NCI-H1417 treated with DMSO at 0.1 percent for 48 hours (cell line): ENCODE results near the gene DNASE2.
A peak's percentile ranks its signal among the peaks of the same experiment; 100 is the strongest.

ENCODE experiments used
- DNase-seq: peaks from one replicate; lab custom pipeline; 2025; lab: John Stamatoyannopoulos, UW

Gene DNASE2

DNA sequence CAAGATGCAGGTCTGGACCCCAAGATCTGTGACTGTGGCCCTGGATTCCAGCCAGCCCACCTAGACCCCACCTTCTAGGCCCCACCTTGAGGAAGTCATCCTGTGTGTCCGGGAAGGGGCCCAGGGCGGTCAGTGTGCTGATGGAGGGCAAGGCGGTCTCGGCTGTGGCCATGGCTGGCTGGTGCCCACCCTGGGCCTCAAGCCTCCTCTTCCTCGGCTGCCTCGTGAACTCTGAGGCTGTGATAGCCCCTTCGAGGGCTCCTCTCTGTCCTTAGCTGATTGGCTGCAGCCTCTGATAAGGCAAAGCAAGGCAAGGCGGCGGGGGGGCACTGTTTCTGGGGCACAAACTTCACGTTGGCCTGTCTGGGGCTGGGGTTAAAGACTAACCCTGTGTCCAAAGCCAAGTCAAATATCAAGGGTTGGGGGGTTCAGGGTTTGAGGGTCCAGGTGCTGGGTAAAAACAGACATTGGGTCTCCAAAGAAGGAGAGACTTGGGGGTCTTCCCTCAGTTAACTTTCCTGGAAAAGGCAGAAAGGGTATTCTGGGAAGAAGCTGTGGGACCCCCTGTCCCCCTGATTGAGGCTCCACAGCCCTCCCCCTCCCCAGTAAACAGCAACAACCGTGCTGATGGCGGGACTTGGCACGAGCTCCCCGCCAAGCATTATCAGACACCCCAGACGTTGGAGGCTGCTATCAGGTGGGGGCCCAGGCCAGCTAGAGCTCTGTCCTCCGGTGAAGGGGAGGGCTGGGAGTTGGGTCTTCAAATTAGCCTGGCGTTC is 5.9 kb upstream of the DNASE2 start, which contains the start of gene KLF1:
TSS of gene KLF1 (minus strand) at position 233 of the 779 bp plus-strand sequence. CDS start at position 172, 61 bp downstream.
- DNase-seq = no peak

DNA sequence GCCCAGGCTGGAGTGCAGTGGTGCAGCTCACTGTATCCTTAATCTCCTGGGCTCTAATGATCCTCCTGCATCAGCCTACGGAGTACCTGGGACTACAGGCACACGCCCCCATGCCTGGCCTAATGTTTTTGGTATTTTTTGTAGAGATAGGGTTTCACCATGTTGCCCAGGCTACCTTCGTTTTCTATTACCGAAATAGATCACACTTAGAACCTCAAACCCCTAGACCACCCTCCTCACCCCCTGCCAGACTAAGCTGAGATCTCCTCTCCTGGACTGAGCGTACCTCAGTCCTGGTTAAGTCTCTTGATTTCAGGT is 5.4 kb upstream of the DNASE2 start:
- DNase-seq = no peak

DNA sequence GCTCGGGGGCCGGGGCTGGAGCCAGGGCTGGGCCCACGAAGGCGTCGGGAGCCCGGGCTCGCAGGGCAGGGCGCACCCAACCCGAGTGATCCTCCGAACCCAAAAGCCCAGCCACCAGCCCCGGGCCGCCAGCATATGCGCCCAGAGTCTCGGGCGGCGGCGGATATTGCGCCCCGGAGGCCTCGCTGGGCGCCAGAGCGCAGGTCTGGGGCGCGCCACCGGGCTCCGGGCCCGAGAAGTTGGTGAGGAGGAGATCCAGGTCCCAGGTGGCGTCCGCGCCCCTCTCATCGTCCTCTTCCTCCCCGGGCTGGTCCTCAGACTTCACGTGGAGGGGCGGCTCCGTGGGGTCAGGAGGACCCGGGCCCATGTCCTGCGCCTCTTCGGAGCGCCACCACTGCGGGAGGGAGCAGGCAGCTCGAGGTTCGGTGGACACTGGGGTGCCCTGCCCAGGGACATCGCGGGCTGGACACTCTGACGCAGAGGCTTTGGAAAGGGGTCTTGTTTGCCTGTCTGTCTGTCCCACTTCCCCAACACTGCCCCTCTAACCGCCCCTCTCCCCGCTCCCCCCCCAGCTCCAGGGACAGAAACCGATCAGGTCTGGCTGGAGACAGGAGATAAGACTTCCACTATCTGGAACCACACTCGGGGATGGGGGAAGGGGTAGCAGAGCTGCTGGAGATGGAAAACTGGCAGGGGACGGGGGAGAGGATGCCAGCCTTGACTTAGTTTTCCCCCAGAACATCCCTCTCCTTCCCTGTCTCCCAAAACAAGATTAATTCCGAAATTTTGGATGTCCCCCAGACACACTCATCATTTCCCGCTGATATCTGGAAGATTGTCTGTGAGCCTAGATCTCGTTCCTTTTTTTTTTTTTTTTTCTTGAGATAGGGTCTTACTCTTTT is 4.8 kb upstream of the DNASE2 start:
- DNase-seq = no peak

DNA sequence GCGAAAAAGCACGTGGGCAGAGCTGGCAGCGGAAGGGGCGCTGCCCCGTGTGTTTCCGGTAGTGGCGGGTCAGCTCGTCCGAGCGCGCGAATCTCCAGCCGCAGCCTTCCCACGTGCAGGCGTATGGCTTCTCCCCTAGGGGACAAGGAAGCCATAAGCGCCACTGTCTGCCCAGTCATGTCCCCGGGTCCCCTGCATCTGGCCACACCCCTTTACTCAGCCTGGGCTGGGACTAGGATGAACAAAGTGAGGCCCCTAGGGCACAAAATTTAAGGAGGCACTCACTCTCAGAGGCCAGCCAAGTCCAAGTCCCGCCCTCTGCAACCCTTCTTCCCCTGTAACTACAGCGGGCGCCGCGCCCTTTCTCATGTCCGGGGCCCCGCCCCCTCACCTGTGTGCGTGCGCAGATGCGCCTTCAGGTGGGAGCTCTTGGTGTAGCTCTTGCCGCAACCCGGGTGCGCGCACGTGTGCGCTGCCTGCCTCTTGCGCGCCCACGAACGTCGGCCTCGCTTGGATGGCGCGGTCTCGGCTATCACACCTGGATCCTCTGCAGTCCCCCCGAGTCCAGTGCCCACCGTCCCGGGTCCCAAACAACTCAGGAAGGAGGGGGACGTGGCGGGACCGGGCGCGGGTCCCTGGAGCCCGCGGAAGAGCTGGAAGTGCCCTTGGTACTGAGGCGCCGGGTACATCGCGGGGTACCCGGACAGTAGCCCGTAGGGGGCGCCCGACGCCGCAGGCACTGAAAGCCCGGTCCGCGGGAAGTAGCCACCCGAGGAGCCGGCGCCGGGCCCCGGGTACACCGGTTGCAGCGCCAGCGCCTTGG is 3.9 kb upstream of the DNASE2 start:
- peak; percentile 21 for DNase-seq

DNA sequence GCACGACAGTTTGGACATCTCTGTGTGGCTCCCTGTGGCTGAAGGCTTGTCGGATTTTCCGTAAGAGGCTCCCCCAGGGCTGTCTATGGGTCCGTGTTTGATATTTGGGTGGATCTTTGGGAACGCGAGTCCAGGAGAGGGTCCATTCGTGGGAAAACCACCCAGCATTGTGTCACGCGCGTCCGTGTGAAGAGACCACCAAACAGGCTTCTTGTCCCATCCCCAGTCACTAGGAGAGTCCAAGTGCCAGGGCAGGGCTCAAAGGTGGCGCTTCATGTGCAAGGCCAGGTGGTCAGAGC is 3.3 kb upstream of the DNASE2 start:
- DNase-seq = no peak

DNA sequence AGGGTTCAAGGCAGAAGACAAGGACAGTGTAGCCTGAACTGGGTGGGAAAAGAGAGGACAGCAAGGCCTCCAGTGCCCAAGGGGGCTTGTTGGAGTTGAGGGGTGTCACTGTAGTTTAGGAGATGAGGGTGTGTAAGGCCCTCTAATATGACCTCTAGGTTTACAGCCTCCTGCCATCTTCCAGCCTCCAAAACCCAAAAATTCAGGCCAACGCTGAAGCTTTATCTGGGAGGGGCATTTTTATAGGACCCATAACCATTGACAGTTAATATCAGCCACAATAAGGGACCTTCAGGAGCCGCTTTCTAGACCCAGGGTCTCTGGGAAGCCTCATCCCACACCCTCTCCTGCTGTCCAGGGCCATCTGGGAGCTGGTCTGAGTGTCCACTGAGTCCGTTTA is 3.0 kb upstream of the DNASE2 start:
- no peak for DNase-seq

DNA sequence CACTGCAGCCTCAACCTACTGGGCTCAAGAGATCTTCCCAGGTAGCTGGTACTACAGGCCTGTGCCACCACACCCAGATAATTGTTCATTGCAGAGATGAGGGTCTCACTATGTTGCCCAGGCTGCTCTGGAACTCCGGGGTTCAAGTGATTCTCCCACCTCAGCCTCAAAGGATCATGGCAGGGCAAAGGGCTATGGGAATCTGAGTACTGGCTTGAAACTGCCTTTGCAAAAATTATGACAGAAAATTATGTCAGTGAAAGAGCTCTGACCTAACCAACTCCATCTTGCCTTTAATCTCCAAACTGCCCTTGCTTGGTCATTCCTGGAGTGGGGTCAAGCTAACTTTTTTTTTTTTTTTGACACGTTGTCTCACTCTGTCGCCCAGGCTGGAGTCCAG is 1.3 kb upstream of the DNASE2 start:
- no peak for DNase-seq

DNA sequence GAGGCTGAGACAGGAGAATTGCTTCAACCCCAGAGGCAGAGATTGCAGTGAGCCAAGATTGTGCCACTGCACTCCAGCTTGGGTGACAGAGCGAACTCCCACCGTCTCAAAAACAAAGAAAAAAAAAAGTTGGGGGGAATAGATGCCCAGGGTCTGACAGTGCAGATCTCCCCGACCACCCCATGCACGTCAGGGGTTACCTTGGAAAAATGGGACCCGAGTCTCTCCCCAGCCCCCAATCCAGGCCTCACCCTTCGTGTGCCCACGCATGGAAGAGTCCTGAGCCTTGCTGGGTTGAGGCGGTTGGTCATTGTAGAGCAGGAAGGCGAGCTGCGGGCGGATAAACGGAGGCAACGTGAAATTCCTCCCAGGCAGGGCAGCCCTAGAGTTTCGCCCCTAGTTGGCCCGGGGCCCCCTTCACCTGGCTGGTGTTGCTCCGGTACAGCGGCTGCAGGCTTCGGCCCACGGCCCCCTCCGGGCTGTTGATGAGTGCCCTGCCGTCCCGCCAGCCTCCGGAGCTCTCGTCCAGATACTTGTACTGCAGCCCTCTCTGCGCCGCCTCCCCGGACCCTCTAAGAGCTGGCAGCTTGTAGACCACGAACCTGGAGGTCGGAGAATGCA is 588 bp downstream of the DNASE2 start:
- no peak for DNase-seq

DNA sequence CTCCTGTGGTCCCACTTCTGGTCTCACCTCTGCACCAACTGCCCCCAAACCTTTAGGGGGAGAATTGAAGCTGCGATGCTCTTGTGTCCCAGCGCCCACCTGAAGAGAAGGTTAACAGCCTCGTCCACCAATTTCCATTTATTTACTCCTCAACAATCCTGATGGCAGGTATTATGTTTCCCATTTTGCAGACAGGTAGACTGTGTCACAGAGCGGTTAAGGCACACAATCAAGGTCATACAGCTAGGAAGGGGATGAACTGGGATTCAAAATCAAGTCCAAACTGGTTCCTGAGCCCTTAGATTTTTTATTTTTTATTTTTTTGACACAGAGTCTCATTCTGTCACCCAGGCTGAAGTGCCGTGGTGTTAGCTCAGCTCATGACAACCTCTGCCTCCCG is 6.2 kb downstream of the DNASE2 start:
- DNase-seq = no peak

DNA sequence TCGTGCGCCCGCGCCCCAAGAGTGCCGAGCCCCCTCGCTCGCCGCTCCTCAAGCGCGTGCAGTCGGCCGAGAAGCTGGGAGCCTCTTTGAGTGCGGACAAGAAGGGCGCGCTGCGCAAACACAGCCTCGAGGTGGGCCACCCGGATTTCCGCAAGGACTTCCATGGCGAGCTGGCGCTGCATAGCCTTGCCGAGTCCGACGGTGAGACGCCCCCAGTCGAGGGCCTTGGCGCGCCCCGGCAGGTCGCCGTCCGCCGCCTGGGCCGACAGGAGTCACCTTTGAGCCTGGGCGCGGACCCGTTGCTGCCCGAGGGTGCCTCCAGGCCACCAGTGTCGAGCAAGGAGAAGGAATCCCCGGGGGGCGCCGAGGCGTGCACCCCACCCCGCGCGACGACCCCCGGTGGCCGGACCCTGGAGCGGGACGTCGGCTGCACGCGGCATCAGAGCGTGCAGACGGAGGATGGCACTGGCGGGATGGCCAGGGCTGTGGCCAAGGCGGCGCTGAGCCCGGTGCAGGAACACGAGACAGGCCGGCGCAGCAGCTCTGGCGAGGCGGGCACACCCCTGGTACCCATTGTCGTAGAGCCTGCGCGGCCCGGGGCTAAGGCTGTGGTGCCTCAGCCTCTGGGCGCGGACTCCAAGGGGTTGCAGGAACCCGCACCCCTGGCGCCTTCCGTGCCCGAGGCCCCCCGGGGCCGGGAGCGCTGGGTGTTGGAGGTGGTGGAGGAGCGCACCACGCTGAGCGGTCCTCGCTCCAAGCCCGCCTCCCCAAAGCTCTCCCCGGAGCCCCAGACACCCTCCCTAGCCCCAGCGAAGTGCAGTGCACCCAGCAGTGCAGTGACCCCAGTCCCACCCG is 7.1 kb downstream of the DNASE2 start:
- no peak for DNase-seq

DNA sequence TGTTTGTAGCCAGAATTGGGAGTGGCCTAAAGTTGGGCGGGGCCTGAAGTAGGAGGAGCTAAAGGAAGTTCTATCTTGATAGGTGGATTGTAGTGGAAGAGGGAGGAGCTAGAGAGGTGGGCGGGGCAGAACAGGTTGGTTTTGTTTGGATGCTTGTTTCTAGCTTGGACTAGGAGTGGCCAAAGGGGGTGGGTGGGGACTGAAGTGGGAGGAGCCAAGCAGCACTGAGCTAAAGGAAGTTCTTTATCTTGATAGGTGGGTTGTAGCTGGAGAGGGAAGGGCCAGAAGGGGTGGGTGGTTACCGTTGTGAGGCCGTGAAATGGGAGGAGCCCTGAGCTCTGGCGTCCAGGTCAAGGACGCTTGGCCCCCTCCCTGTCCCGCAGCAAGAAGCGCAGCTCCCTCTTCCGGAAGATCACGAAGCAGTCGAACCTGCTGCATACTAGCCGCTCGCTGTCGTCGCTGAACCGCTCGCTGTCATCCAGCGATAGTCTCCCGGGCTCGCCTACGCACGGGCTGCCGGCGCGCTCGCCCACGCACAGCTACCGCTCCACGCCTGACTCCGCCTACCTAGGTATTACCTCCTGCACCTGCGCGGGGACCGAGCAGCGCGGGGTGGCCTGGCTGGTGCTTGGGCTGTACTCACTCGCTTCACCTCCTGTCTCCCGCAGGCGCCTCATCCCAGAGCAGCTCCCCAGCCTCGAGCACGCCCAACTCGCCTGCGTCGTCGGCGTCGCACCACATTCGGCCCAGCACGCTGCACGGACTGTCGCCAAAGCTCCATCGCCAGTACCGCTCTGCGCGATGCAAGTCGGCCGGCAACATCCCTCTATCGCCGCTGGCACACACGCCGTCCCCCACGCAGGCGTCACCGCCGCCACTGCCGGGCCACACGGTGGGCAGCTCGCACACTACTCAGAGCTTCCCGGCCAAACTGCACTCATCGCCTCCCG is 8.0 kb downstream of the DNASE2 start:
- no peak for DNase-seq

DNA sequence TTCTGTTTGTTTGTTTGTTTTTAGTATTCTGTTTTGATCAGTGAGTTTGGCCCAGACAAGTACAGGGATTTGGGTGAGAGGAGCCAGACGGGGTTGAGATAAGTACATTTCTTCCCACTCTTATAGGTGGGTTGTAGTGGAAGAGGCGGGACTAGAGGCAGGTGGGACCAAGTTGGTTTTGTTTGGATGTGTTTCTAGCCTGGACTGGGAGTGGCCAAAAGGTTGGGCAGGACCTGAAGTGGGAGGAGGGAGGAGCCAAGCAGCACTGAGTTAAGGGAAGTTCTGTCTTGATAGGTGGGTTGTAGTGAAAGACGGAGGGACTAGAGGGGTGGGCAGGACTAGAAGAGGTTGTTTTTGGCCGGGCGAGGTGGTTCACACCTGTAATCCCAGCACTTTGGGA is 9.0 kb downstream of the DNASE2 start:
- DNase-seq = no peak

DNA sequence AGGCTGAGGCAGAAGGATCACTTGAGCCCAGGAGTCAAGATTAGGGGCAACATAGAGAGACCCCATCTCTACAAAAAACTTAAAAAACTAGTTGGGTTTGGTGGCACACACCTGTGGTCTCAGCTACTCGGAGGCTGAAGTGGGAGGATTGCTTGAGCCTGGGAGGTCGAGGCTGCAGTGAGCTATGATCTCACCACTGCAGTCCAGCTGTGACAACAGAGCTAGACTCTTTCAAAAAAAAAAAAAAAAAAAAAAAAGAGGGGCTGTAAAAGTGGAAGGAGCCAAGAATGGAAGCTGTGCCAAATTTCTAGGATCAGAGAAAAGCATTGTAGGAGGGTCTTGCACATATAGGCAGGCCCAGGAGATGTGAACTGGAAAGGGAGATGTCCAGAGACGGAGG is 9.6 kb downstream of the DNASE2 start:
- no peak for DNase-seq

DNA sequence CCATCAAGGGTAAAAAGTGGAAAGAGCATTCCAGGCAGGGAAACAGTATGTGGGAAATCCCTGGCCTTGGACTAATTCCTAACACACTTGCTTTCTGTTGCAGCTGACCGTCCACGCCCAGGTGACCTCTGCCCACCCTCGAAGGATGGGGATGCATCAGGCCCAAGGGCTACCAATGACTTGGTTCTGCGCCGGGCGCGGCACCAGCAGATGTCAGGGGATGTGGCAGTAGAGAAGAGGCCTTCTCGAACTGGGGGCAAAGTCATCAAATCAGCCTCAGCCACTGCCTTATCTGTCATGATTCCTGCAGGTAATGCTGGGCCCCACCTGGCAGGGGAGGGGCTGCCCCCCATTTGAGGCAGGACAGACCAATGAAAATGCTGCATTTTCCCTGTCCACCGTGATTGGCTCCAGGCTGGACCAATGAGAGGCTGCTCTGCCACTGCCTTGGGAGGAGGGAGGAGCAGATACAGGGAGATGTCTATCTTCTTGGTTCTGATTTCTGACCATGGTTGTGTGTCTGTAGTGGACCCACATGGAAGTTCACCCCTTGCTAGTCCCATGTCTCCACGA is 12.6 kb downstream of the DNASE2 start:
- DNase-seq = no peak

DNA sequence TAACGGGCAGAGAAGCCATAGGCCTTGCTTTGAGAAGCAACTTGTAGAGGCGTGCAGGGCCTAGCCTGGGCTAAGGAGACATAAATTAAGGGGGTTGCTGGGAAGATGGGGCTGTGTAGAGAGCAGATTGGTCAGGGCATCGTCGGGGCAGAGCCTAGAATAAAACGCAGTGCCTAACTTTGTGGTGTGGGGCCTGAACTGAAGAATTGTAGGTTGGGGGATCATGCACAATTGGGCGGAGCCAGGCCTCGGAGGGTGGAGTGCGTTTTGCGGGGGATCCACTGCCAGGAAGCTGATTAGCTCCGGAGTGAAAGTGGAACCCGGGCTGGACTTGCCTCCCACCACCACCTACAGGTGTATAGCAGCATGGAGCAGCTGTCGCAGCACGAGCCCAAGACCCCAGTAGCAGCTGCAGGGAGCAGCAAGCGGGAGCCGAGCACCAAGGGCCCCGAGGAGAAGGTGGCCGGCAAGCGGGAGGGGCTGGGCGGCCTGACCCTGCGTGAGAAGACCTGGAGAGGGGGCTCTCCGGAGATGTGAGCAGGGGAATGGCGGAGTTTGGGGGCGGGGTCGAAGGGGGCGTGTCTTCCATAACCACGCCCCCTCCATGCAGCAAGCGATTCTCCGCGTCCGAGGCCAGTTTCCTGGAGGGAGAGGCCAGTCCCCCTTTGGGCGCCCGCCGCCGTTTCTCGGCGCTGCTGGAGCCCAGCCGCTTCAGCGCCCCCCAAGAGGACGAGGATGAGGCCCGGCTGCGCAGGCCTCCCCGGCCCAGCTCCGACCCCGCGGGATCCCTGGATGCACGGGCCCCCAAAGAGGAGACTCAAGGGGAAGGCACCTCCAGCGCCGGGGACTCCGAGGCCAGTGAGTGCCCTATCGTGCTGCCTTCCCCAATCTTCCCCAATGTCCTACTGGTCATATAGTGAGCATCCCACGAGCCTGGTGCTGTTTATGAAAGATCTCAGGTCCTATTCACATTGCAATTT is 13.8 kb downstream of the DNASE2 start:
- no peak for DNase-seq

DNA sequence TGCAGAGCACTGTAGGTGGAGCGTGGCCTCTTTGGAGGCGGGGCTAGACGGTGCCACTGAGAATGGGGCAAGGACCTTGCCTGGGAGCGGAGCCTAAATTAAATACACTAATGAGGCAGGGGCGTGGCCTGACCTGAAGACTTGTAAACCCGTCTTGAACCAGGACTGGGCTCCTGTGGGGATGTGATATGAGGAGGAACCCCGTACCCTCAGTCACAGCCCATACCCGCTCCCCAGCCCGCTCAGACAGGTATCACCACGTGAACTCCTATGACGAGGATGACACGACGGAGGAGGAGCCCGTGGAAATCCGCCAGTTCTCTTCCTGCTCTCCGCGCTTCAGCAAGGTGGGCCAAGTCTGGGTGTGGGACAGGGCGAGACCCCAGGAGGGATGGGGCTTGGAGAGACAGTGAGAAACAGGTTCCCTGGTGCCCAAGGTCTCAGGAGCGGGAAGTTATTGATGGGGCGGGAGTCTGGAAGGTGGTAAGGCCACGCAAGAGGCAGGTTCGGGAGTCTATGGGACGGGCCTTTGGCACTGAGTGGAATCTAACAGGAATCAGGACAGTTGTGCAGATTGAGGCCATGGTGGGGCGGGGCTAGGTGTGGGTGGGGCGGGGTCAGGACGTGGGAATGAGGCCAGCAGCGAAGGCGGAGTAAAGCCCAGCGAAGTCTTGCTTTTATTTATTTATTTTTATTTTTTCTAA is 14.7 kb downstream of the DNASE2 start:
- DNase-seq = no peak

DNA sequence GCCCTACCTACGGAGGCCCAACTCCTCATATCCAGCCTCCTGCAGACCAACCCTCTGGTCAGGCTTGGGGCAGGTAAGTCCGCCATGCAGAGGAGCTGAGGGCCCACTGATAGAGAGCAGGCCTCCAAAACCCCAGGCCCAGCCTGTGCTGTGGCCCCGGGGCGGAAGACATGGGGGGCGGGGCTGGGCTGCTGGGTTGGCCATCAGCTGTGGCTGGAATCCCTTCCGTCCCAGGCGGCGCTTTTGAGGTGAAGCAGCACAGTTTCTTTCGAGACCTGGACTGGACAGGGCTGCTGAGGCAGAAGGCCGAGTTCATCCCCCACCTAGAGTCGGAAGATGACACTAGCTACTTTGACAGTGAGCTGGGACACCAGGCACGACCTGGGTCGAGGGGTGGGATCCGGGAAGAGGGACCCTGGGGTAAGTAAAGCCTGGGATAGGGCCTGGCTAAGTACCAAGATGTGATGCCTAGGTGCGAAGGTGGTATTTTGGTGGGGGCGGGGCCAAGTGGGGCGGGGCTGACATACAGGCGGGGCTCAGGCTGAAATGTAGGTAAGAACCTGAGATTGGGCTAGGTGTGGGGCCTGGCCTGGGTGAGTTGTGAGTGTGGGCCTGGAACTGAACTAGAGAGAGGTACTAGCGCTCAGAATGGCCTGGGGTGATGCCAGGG is 15.4 kb downstream of the DNASE2 start:
- no peak for DNase-seq
